Measurements from ENCODE around the gene ARL3.

Gene ARL3

GRCh38 chr10:102631525-102632393 is 82.4 kb downstream of the ARL3 start:
- Histone ChIP-seq H3K36me3 (ENCODE audit: control insufficient read depth, insufficient read depth, low read length) (no peaks in the 10 kb centered on the region), H3K4me3 (replicated peaks; ENCODE audit: low read depth, low read length) (no peak overlapping the region), H3K27me3 (replicated peaks; ENCODE audit: control insufficient read depth, insufficient read depth, low read length) (no peaks in the 10 kb centered on the region)
- no peak for TF ChIP-seq CTCF (IDR thresholded peaks at IDR 0.05; ENCODE audit: insufficient read depth, low read length, poor library complexity, severe bottlenecking)
- DNase-seq (ENCODE audit: extremely low read depth, insufficient read length) = no peak

GRCh38 chr10:102630663-102631062 is 83.5 kb downstream of the ARL3 start:
- Histone ChIP-seq H3K36me3 (ENCODE audit: control insufficient read depth, insufficient read depth, low read length) (no peaks in the 10 kb centered on the region), H3K4me3 (replicated peaks; ENCODE audit: low read depth, low read length) (no peak overlapping the region), H3K27me3 (replicated peaks; ENCODE audit: control insufficient read depth, insufficient read depth, low read length) (no peaks in the 10 kb centered on the region)
- TF ChIP-seq CTCF (IDR thresholded peaks at IDR 0.05; ENCODE audit: insufficient read depth, low read length, poor library complexity, severe bottlenecking) = no peak
- no peak for DNase-seq (ENCODE audit: extremely low read depth, insufficient read length)

DNA sequence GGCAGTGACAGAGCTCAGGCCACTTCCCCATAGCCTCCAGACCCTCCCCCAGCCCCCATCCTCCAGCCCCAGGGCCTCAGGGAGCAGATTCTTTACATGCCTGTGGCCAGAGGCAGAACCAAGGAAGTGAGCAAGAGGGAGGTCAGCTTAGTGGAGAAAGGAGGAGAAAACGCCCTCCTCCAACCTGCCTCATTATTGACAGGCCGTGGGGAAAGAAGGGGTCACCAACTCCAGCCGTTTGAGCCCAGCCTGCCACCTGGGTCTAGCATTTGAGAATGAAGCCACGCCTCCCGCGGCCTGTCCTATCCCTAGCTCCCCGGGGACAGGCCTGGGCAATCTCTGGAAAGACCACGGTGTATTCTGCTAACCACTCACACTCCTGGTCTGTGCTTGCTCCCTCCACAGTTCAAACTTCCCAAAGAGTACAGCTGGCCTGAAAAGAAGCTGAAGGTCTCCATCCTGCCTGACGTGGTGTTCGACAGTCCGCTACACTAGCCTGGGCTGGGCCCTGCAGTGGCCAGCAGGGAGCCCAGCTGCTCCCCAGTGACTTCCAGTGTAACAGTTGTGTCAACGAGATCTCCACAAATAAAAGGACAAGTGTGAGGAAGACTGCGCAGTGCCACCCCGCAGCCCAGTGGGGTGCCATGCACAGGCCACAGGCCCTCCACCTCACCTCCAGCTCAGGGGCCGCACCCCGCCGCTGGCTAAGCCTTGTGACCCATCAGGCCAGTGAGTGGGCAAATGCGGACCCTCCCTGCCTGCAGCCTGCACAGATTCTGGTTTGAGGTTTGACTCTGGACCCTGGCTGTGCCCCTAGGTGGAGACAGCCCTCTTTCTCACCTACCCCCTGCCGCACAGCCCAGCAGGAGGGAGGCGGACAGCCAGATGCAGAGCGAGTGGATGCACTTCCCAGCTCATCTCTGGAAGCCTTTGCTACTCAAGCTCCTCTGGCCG is 84.3 kb downstream of the ARL3 start:
- Histone ChIP-seq H3K36me3 (ENCODE audit: control insufficient read depth, insufficient read depth, low read length) (no peaks in the 10 kb centered on the region), H3K27me3 (replicated peaks; ENCODE audit: control insufficient read depth, insufficient read depth, low read length) (no peaks in the 10 kb centered on the region), H3K4me3 (replicated peaks; ENCODE audit: low read depth, low read length) (no peak overlapping the region)
- no peak for TF ChIP-seq CTCF (IDR thresholded peaks at IDR 0.05; ENCODE audit: insufficient read depth, low read length, poor library complexity, severe bottlenecking)
- no peak for DNase-seq (ENCODE audit: extremely low read depth, insufficient read length)

- H3K27me3 ChIP-seq (replicated peaks; ENCODE audit: control insufficient read depth, insufficient read depth, low read length) = no peaks in the 10 kb centered on the region
- no peak for TF ChIP-seq CTCF (IDR thresholded peaks at IDR 0.05; ENCODE audit: insufficient read depth, low read length, poor library complexity, severe bottlenecking)
- H3K4me3 ChIP-seq (replicated peaks; ENCODE audit: low read depth, low read length) = no peak overlapping the region
- DNase-seq (ENCODE audit: extremely low read depth, insufficient read length) = no peak
- no peaks in the 10 kb centered on the region for H3K36me3 ChIP-seq (ENCODE audit: control insufficient read depth, insufficient read depth, low read length)
Measured at GRCh38 chr10:102628451-102628911, 85.7 kb downstream of the ARL3 start.

GRCh38 chr10:102627736-102628293 is 86.4 kb downstream of the ARL3 start:
- Histone ChIP-seq H3K36me3 (ENCODE audit: control insufficient read depth, insufficient read depth, low read length) (no peaks in the 10 kb centered on the region), H3K27me3 (replicated peaks; ENCODE audit: control insufficient read depth, insufficient read depth, low read length) (no peaks in the 10 kb centered on the region), H3K4me3 (replicated peaks; ENCODE audit: low read depth, low read length) (no peak overlapping the region)
- no peak for DNase-seq (ENCODE audit: extremely low read depth, insufficient read length)
- no peak for TF ChIP-seq CTCF (IDR thresholded peaks at IDR 0.05; ENCODE audit: insufficient read depth, low read length, poor library complexity, severe bottlenecking)

Measured in GM06990 (cell line).